Stimulated activated CD4-positive, alpha-beta T cell treated with anti-CD3 and anti-CD28 coated beads, Interleukin-2, amount 100 ng/mL, for 4 hours (primary cell): Measurements from ENCODE around the gene CPSF4.

Experiments used
- DNase-seq: peaks from one replicate; pipeline ENCODE4 v3.0.0-alpha.2; 2020; ENCODE audit warnings: low read depth

CPSF4 gene

DNA sequence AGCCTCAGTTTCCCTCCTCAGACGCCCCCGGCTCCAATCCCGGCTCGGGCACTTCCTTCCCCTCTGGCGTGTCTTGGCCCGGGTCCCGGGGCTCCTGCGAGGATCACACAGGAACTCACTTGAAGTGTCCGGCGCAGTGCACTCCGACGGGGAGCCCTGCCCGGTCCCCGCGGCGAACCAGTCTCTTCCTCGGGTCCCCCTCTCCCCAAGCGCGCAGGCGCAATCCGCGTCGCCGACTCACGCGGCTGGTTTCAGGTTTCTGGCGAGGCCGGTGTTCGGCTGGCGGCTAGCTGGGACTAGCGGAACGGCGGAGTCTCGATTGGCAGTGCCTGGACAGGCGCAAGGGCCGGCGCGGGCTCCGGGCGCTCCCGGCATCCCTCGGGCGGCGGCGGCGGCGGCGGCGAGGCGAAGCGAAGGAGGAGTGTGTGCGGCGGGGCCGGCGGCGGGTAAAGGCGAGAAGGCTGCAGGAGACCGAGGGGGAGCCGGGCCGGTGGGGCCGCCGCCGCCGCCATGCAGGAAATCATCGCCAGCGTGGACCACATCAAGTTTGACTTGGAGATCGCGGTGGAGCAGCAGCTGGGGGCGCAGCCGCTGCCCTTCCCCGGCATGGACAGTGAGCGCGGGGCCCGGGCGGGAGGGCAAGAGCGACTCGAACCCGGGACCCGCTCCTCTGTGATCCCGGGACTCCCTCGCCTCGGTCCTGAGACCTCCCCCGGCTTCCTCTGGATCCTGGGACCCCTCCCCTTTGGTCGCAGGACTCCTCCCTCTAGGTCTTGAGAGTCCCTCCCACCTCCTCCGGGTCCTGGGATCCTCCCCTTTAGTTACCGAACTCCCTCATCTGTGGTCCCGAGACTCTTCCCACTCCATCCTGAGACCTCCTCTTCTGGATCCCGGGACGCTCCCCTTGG lies at the start of gene CPSF4, which contains the start of gene PTCD1:
CPSF4 (plus strand) TSS at position 371 of the 908 bp plus-strand sequence; CDS start at position 511, 140 bp downstream.
PTCD1 (minus strand) TSS at position 226 of the 908 bp plus-strand sequence. CDS start 3,556 bp downstream, outside the sequence.
- peak; percentile 86 for DNase-seq

DNA sequence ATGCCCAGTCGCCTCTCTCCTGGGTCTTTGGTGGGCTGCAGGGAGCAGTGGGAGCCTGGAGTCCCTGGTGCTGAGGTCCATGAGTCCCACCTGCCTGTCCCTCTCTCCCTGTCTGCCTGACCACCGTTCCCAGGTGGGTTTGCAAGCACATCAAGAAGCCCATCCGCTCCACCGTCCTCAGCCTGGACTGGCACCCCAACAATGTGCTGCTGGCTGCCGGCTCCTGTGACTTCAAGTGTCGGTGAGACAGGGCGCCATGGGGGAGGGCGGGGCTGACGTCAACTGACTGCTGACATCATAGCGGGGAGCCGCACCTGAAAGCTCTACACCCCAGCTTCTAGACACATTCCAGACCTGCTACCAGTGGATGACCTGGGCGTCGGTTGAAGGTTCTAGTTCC lies 49.0 kb upstream of the CPSF4 start:
- DNase-seq: no peak

GRCh38 chr7:99390941-99391602 lies 47.7 kb upstream of the CPSF4 start:
- DNase-seq: no peak

DNA sequence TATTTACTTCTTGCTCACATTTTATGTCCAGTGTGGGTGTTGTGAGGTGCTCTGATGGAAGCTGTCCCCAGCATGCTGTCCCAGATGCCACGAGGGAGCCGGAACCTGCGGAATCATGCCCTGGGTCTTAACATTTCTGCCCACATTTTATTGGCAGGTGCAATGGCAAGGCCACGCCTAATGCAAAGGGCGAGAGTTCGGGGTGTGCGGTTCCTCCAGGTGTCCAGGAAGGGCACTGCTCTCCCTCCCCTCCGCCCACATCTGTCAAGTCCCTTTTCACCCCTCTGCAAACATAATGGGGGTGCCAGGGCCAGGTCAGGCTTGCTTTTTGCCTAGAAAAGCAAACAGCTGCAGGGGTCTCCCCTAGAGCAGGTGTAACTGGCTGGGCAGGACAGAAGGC lies 46.7 kb upstream of the CPSF4 start:
- DNase-seq: no peak

- DNase-seq: peak; percentile 71
These were observed 45.9 kb upstream of the CPSF4 start for GRCh38 chr7:99392659-99393354.

GRCh38 chr7:99393355-99394187 lies 45.2 kb upstream of the CPSF4 start:
- no peak for DNase-seq

GRCh38 chr7:99394188-99394502 lies 44.6 kb upstream of the CPSF4 start:
- no peak for DNase-seq

DNA sequence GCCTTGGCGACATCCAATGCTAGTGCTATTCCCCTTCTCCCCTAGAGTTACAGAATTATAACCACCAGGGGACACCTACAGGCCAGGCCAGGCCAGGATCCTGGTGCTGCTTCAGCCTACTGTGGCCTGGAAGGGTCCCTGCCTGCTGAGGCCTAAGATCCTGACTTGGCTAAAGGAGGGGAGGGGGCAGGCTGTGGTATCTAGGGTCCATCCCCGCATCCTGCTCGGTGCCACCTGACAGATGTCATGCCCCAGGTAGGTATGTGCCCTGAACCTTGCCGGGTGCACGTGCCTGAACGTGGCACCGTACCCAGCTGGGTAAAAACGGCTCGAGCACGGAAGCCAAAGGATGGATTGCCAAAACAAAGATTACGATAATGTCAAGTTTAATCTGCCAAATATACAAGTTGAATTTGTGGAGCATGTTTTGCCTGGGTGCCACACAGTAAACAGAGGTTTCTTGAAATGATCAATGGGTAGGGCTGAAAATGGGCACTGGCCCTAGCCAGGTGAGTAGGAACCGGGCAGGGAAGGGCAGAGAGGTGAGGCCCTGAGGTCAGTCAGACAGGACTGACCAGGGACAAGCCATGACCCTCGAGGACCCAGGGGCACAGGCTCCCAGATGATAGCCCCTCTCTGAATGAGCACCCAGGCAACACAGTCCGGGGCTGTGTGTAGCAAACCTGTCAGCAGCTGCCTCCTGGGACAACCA lies 43.0 kb upstream of the CPSF4 start:
- no peak for DNase-seq

DNA sequence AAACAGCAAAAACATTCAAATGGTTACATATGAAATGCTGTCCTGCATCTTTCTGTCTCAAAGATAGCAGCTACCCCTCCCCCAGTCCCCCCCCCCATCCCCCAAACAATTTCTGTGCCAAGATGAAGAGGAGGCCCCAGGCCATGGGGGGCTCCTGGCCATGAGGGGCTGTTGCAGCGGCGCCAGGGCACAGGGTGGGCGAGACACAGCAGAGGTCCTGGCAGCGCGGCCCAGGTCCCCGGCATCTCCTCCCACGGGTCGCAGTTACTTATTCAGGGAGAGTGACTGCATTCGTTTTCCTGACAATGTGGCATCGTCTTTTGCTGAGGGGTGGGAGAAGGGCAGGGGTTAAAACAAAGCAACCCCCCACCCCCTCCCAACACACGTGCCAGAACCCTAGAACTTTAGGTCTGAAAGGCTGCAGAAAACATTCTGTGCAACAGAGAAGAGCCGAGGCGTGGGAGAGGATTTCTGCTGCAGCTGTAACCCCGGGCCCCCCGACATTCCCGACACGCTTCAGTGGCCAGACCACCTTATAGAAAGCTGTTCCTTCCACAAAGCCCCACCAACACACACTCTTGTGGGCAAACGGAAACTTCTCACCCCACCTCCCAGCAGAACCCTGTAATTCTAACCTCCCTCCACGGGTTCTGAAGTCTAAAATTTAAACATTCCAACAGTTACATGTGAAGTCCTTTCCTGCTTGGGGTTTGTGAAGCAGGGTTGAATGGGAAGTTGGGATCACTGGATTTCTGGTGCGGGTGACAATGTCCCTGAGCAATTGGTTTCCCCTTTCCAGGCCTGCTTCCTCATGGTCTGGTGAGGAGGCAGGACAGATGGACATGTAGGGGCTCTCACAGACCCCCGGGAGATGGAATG lies 42.1 kb upstream of the CPSF4 start:
- no peak for DNase-seq

DNA sequence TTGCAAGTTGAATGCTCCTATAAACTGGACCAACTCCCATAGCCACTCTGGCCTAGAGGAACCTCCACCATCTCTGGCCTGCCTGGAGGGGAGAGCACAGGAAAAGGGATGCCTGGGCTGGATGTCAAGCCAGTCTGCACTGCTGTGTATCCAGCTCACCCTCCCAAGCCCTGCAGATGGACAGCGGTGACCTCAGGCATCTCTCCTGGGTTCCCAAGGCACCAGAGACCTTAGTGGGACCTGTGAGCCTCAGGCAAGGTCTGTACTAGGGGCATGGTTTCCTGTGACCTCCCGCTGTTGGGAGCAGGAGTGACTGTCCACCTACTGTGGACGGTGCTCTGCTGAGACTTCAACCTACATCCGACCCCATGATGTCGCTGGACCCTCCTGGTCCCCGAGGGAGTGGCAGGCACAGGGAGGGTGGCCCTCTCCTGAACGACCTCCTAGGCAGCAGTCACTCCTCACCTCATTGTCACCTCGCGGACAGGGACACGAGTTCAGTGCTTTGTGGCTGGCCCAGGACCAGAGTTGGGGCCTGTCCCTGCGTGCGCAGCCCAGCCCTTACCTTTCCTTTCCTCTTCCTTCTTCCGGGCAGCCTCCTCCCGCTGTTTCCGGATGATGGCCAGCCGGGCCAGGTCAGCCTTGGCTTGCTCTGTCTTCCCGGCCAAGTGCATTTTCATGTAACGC lies 41.3 kb upstream of the CPSF4 start:
- no peak for DNase-seq

DNA sequence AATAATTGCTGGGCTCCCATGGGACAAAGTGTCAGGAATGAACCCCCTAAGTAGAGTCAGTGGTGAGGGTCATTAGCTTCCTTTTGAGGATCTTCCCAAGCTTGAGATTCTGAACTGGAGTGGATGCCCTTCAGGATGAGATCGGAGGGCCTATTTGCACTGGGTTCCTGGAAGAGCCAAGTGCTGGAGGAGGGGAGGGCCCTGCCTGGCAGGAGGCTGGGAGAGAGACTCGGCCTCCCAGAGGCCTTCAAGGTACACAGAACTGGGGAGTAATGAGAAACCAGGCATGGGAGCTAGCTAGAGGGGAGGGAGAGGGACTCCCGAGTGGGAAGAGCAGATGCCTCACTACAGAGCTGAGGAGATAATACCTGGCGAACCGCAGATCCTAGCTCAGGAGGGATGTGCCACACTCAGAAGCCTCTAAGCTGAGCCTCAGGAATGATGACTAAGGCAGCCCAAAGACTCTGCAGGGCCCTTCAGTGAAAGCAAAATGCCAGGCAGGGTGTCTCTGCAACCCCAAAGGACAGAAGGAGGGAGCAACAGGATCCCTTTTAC lies 39.8 kb upstream of the CPSF4 start:
- no peak for DNase-seq

- no peak for DNase-seq
These were observed 39.1 kb upstream of the CPSF4 start for GRCh38 chr7:99399597-99399996.

- DNase-seq: no peak
These were observed 35.9 kb upstream of the CPSF4 start for GRCh38 chr7:99402854-99403253.

GRCh38 chr7:99403764-99404163 lies 35.0 kb upstream of the CPSF4 start:
- no peak for DNase-seq

- DNase-seq: no peak
These were observed 34.3 kb upstream of the CPSF4 start for GRCh38 chr7:99404235-99404976.

- no peak for DNase-seq
These were observed 33.8 kb upstream of the CPSF4 start for GRCh38 chr7:99404977-99405320.

GRCh38 chr7:99406557-99406956 lies 32.2 kb upstream of the CPSF4 start:
- no peak for DNase-seq

- DNase-seq: peak; percentile 27
These were observed 30.8 kb upstream of the CPSF4 start for GRCh38 chr7:99407872-99408378.
